B cell (primary cell): ENCODE data around the gene RAP1GAP2. TPM values are rescaled to one million over a fixed set of nuclear protein-coding genes. Genes with fewer than 3 reads are reported as not detected.
A peak's percentile ranks its signal among the peaks of the same experiment; 100 is the strongest.

ENCODE experiments used
- ATAC-seq: fragments of 200-7000 bp; cut with Tn5 transposase; one replicate; pipeline ENCODE4 v1.10.0; 2021; ENCODE audit warnings: low read depth, mild to moderate bottlenecking, moderate number of reproducible peaks, moderate library complexity
- CTCF ChIA-PET: fragments of 350-600 bp; sonication (Branson Sonifier 250); formaldehyde crosslinking; loops from one replicate; lab custom pipeline; 2021; ENCODE audit warnings: antibody characterized with exemption, inconsistent platforms; lab: Charles Lee
- POLR2A ChIA-PET: fragments of 350-600 bp; sonication (Branson Sonifier 250); formaldehyde crosslinking; loops from one replicate; lab custom pipeline; 2021; ENCODE audit warnings: antibody characterized with exemption; lab: Charles Lee
- DNase-seq: peaks from one replicate; pipeline ENCODE4 v3.0.0; 2013
- H2AFZ ChIP-seq: 2 replicates; pipeline ENCODE4 v1.6.1; 2012; ENCODE audit warnings: mild to moderate bottlenecking, low read depth, low read length; ENCODE audit not compliant: insufficient read depth, poor library complexity, severe bottlenecking
- H3K27ac ChIP-seq, 2 donors: 1 replicate in 1 of 2; 2 replicates in 1 of 2; pipeline ENCODE4 v1.5.1; 2012 to 2013; ENCODE audit warnings: low read length in 2 of 2, mild to moderate bottlenecking in 2 of 2, moderate library complexity in 1 of 2
- H3K27me3 ChIP-seq, 4 experiments: fragments of 200-600 bp in 1 of 4; sonication (generic) in 1 of 4; replicated peaks in 1 of 4; 1 replicate in 2 of 4; 2 replicates in 2 of 4; pipeline versions ENCODE4 v1.6.1 to v1.7.0; 2013 to 2016; ENCODE audit warnings: low read length in 3 of 4, mild to moderate bottlenecking in 2 of 4, mixed read lengths in 1 of 4, moderate library complexity in 1 of 4; ENCODE audit not compliant: insufficient read depth in 4 of 4, control insufficient read depth in 3 of 4; ENCODE audit errors: control extremely low read depth in 1 of 4
- H3K36me3 ChIP-seq, 2 experiments: replicated peaks in 1 of 2; 1 replicate in 1 of 2; 2 replicates in 1 of 2; pipeline versions ENCODE4 v1.6.1 to v1.7.1; 2013; ENCODE audit warnings: low read length in 1 of 2; ENCODE audit not compliant: insufficient read depth in 2 of 2, control insufficient read depth in 1 of 2; ENCODE audit errors: control extremely low read depth in 1 of 2, extremely low read depth in 1 of 2
- H3K4me1 ChIP-seq, 2 donors: fragments of 200-600 bp in 1 of 2; sonication (generic) in 1 of 2; 1 replicate in 1 of 2; 2 replicates in 1 of 2; pipeline versions ENCODE4 v1.5.1 to v1.6.1; 2013 to 2017; ENCODE audit warnings: low read length in 2 of 2; ENCODE audit not compliant: control insufficient read depth in 2 of 2, insufficient read depth in 2 of 2
- H3K4me2 ChIP-seq: replicated peaks from 2 replicates; pipeline ENCODE3; 2012; ENCODE audit warnings: mild to moderate bottlenecking, low read depth, low read length; ENCODE audit not compliant: poor library complexity, severe bottlenecking
- H3K4me3 ChIP-seq, 5 experiments: fragments of 200-600 bp in 1 of 5; sonication (generic) in 1 of 5; 1 replicate in 3 of 5; 2 replicates in 2 of 5; pipeline versions ENCODE4 v1.5.1 to v1.7.0; 2011 to 2016; ENCODE audit warnings: low read length in 4 of 5, mild to moderate bottlenecking in 4 of 5, low read depth in 2 of 5, control low read depth in 1 of 5, moderate library complexity in 1 of 5; ENCODE audit not compliant: insufficient read depth in 1 of 5; ENCODE audit errors: control extremely low read depth in 1 of 5, extremely low read depth in 1 of 5
- H3K79me2 ChIP-seq: fragments of 200-600 bp; sonication (generic); one replicate; pipeline ENCODE4 v1.6.0; 2016; ENCODE audit warnings: low read length; ENCODE audit not compliant: control insufficient read depth, insufficient read depth
- H3K9ac ChIP-seq: fragments of 200-600 bp; sonication (generic); 2 replicates; pipeline ENCODE4 v1.6.1; 2017; ENCODE audit warnings: mild to moderate bottlenecking, low read length, moderate library complexity
- H3K9me3 ChIP-seq, 3 donors: one replicate each; pipeline versions ENCODE4 v1.6.1 to v1.7.1; 2013; ENCODE audit warnings: low read length in 2 of 3; ENCODE audit not compliant: control insufficient read depth in 2 of 3, insufficient read depth in 1 of 3; ENCODE audit errors: control extremely low read depth in 1 of 3
- H4K20me1 ChIP-seq: 2 replicates; pipeline ENCODE4 v1.6.0; 2012; ENCODE audit warnings: mild to moderate bottlenecking, low read length; ENCODE audit not compliant: insufficient read depth, control insufficient read depth, poor library complexity, severe bottlenecking
- H3K27ac Mint-ChIP-seq: one replicate; pipeline ENCODE4 v1.8.0; 2021; ENCODE audit warnings: mixed read lengths
- H3K27me3 Mint-ChIP-seq: one replicate; pipeline ENCODE4 v1.8.0; 2021; ENCODE audit warnings: mixed read lengths
- H3K4me1 Mint-ChIP-seq: one replicate; pipeline ENCODE4 v1.8.0; 2021; ENCODE audit warnings: mixed read lengths
- H3K4me3 Mint-ChIP-seq: one replicate; pipeline ENCODE4 v1.8.0; 2021; ENCODE audit warnings: mixed read lengths
- H3K9me3 Mint-ChIP-seq: one replicate; pipeline ENCODE4 v1.8.0; 2022; ENCODE audit warnings: mixed read lengths; ENCODE audit not compliant: insufficient read depth
- CTCF ChIP-seq: fragments of 200-600 bp; IDR thresholded peaks from one replicate; pipeline ENCODE4 v1.8.0; 2022; ENCODE audit warnings: antibody characterized with exemption, mild to moderate bottlenecking
- EZH2 ChIP-seq: IDR thresholded peaks from 2 replicates; pipeline ENCODE4 v1.6.1; 2012; ENCODE audit warnings: borderline replicate concordance, low read depth, mild to moderate bottlenecking, moderate library complexity, low read length; ENCODE audit not compliant: insufficient read depth, poor library complexity, severe bottlenecking
- WGBS: methylation state at CpG from one replicate; pipeline ENCODE4 v1.1.5; 2013; ENCODE audit warnings: missing lambda C conversion rate; ENCODE audit not compliant: insufficient coverage; 5-methylcytosine and 5-hydroxymethylcytosine counted together
- intact Hi-C: fragments of 100-400 bp; cut with micrococcal nuclease; formaldehyde crosslinking; loops from one replicate; pipeline ENCODE4 v1.10.0; 2022
- polyA plus RNA-seq: library from polyadenylated mRNA; depleted of rRNA; stranded (reverse); fragments of >200 nt; gene quantifications from 2 replicates; pipeline ENCODE4 v1.2.3, GENCODE V29; 2012
- total RNA-seq, 2 donors: library from RNA; stranded (reverse); fragments of 120-200 nt in 1 of 2; gene quantifications; 1 replicate in 1 of 2; 2 replicates in 1 of 2; pipeline versions ENCODE4 v1.2.3 to v1.2.4, GENCODE V29; 2013 to 2022

Gene RAP1GAP2
- total and polyA plus RNA-seq, 2 donors (not counting 1 experiment from before 2014, with no cell fraction given), result 14.9 to 16.4 TPM

- Mint-ChIP-seq H3K9me3 (no peaks in the 10 kb centered on the region), H3K4me1 (peaks cover 45% of the 10 kb centered on the region), H3K4me3 (no peak overlapping the region), H3K27ac (no peak overlapping the region), H3K27me3 (no peaks in the 10 kb centered on the region)
- POLR2A ChIA-PET, result interaction anchor here (0.7 kb wide), 2 partner anchors 28 to 181 kb away, joined by 3 to 4 read pairs; no protein-coding TSS in a partner anchor
- Histone ChIP-seq H3K9ac (no peak overlapping the region), H3K4me2 (no peak overlapping the region), H3K4me3 (no peak overlapping the region), H3K36me3 (no peaks in the 10 kb centered on the region), H3K4me1 (peaks cover 29 to 65% of the 10 kb centered on the region in 2 donors), H3K9me3 (peaks cover 0 to 10% (median 0%) of the 10 kb centered on the region in 3 donors), H3K27me3 (no peaks in the 10 kb centered on the region), H3K79me2 (peaks cover 19% of the 10 kb centered on the region), H2AFZ (no peak overlapping the region), H4K20me1 (peaks cover 8% of the 10 kb centered on the region), H3K27ac (no peak overlapping the region)
- no peak for TF ChIP-seq EZH2
- TF ChIP-seq CTCF, result no peak
- 63% methylated on average over 2 of the region's 7 CpGs for WGBS
- intact Hi-C loops, result no loop called here
- DNase-seq (no peak), ATAC-seq (no peak)
- CTCF ChIA-PET, result interaction anchor here (1.1 kb wide), 1 partner anchor 190 kb away, joined by 5 read pairs; no protein-coding TSS in a partner anchor
Measured at GRCh38 chr17:2822358-2822757, 26.1 kb downstream of the RAP1GAP2 start.

- ChIA-PET CTCF (interaction anchor here (0.5 to 7.1 kb wide), 12 partner anchors 10 to 197 kb away, joined by 3 to 112 read pairs (median 4); no protein-coding TSS in a partner anchor), POLR2A (interaction anchor here (2.3 kb wide), 1 partner anchor 10 kb away, joined by 16 read pairs; no protein-coding TSS in a partner anchor)
- Mint-ChIP-seq H3K27me3 (peaks cover 2% of the 10 kb centered on the region), H3K4me3 (no peak overlapping the region), H3K27ac (peak overlapping the region; percentile 72), H3K9me3 (no peaks in the 10 kb centered on the region), H3K4me1 (peaks cover 44% of the 10 kb centered on the region)
- ATAC-seq (no peak), DNase-seq (peak; percentile 63)
- no peak overlapping the region for H3K4me3 ChIP-seq
- H3K27me3 ChIP-seq, result peaks cover 0 to 12% (median 1%) of the 10 kb centered on the region in 4 experiments
- peaks cover 1% of the 10 kb centered on the region for H3K79me2 ChIP-seq
- no peak overlapping the region for H2AFZ ChIP-seq
- H3K27ac ChIP-seq, result peak overlapping the region; percentile 17 to 33
- H4K20me1 ChIP-seq, result peaks cover 24% of the 10 kb centered on the region
- H3K4me2 ChIP-seq, result no peak overlapping the region
- peaks cover 31 to 60% of the 10 kb centered on the region in 2 donors for H3K4me1 ChIP-seq
- 31% methylated on average over 12 of the region's 15 CpGs for WGBS
- intact Hi-C loops, result loop anchor here (5.0 kb wide), 1 partner anchor 113 kb away; the partner anchor contains the start of gene CLUH
- no peak overlapping the region for H3K9ac ChIP-seq
- no peak for TF ChIP-seq CTCF
- no peak for TF ChIP-seq EZH2
- peaks cover 0 to 16% (median 0%) of the 10 kb centered on the region in 3 donors for H3K9me3 ChIP-seq
- H3K36me3 ChIP-seq, result no peaks in the 10 kb centered on the region
Measured at GRCh38 chr17:2825253-2825970, 29.2 kb downstream of the RAP1GAP2 start.
